Vein endothelial cell (primary cell): ENCODE data around the gene SCGB1D2. TPM values are rescaled to one million over a fixed set of nuclear protein-coding genes. Genes with fewer than 3 reads are reported as not detected.

Experiments
- total RNA-seq: library from RNA; depleted of rRNA; stranded (reverse); fragments of >200 nt; gene quantifications from 2 replicates; pipeline ENCODE4 v1.2.3, GENCODE V29; 2012

Gene SCGB1D2, protein sequence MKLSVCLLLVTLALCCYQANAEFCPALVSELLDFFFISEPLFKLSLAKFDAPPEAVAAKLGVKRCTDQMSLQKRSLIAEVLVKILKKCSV
- not detected in 2 replicates for total RNA-seq

DNA sequence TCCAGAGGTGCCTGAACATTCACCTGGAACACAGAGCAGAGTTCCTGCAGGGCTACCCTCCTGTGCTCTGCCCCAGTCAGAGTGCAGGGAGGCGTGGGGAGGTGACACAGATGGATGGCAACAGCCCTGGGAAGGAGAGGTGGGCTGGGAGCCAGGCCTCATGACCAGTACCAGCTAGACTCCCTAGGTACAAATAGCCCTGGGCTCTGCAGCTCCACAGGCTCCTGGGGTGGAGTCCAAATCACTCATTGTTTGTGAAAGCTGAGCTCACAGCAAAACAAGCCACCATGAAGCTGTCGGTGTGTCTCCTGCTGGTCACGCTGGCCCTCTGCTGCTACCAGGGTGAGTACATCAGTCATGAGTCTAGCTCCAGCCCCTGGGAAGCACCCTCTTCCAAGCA, at the start of gene SCGB1D2:
Gene SCGB1D2 (plus strand): TSS at position 219 of the 400 bp plus-strand sequence. CDS start 69 bp downstream, at position 288.

DNA sequence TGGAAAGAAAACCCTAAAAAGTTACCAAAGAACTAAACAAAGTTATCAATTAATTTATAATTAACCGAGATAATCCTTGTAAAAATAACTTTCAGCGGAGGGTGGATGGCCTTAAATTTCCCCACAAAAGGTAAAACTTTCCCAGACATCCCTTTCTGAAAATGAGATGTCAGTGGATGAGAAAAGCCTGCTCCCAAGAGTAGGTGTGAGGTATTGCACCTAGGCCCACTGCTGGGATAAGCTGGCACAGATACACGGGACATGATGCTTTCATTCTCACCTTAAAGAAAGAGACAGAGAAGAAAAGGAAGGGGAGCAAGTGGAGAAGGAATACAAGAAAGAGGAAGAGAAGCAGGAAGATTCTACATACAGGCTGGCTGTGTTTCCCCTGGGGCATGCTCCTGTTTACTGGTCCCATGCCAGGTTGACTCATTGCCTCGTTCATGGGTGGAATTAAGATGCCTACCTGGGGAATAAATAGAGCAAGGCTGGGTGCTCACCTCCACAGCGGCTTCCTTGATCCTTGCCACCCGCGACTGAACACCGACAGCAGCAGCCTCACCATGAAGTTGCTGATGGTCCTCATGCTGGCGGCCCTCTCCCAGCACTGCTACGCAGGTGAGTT, 27.7 kb downstream of the SCGB1D2 start, which contains the start of gene SCGB2A2:
Gene SCGB2A2 (plus strand): TSS at position 505 of the 625 bp plus-strand sequence. CDS start 59 bp downstream, at position 564.

Other genes starting within 250 kb of the SCGB1D2 start
- 34.3 and 52.5 TPM in 2 replicates for gene INCENP, start 118.2 kb upstream of the SCGB1D2 start, total RNA-seq
- not detected in 2 replicates for gene SCGB1D1, start 52.0 kb upstream of the SCGB1D2 start, total RNA-seq
- not detected in 2 replicates for gene SCGB2A1, start 33.6 kb upstream of the SCGB1D2 start, total RNA-seq
- gene SCGB2A2, start 27.9 kb downstream of the SCGB1D2 start, total RNA-seq: not detected in 2 replicates
- gene SCGB1D4, start 56.8 kb downstream of the SCGB1D2 start, total RNA-seq: not detected in 2 replicates
- gene ASRGL1, start 95.2 kb downstream of the SCGB1D2 start, total RNA-seq: 10.5 and 16.7 TPM in 2 replicates
- gene SCGB1A1, start 176.8 kb downstream of the SCGB1D2 start, total RNA-seq: not detected in 2 replicates